HG03280 (cell line): ENCODE data around the gene TAF1C.
"Not testable (repeated sequence)": the region's sequence is repeated elsewhere in the genome, so short reads cannot be mapped to it uniquely, and the experiment has no call there.

ENCODE experiments used
- ATAC-seq: cut with Tn5 transposase; IDR thresholded peaks from one replicate; pipeline ENCODE4 v1.9.1; 2021; ENCODE audit warnings: mild to moderate bottlenecking, moderate library complexity; ENCODE audit not compliant: unreplicated experiment

TAF1C gene

GRCh38 chr16:84212631-84213030 is 25.8 kb upstream of the TAF1C start:
- ATAC-seq, result no peak

DNA sequence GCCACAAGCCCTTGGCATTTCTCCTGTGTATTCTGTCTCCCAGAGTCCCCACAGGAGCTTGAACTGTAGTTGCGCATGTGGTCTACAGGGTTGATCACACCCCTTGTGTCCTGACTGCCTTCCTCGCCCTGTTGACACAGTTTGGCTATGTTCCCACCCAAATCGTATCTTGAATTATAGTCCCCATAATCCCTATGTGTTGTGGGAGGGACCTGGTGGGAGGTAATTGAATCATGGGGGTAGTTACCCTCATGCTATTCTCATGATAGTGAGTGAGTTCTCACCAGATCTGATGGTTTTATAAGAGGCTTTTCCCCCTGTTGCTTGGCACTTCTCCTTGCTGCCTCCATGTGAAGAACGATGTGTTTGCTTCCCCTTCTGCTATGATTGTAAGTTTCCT is 25.3 kb upstream of the TAF1C start:
- ATAC-seq, result no peak

GRCh38 chr16:84209989-84210388 is 23.1 kb upstream of the TAF1C start:
- no peak for ATAC-seq

DNA sequence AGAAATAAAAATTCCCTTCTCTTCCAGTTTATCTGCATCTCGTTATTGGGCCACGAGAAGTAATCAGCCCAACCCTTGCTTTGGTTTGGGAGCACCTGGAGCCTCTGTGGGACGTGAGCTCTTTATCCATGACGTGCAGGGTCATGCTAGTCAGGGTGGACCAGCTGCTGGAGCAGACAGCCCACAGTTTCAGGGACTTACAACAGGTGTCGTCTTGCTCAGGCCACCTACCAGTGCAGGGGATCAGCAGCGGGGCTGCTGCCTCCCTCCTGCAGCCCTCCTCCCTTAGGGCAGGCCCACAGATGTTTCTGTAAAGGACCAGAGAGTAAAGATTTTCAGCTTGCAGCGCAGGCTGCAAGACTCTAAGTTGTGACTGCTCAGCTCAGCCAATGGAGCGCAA is 21.0 kb upstream of the TAF1C start:
- ATAC-seq, result no peak

DNA sequence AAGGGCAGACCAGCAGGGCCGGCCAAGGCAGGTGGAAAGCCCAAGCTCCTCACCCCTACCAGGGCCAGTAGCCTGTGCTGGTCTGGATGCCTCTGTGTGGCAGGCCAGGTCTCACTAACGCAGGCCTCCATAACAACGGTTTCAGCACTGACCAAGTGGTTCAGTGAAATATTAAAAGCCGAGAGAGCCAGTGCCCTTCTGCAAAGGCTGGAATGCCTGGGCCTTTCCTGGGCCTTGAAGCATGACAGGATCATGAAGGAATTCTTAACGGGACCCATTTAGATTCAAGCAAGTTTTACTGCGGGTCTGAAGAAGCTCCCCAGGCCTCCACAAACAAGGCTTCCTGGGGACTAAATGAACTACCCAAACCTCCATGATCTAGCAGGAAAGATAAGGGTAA is 20.4 kb upstream of the TAF1C start:
- no peak for ATAC-seq

- ATAC-seq, result no peak
Measured at GRCh38 chr16:84205976-84206691, 19.3 kb upstream of the TAF1C start.

GRCh38 chr16:84205123-84205522 is 18.3 kb upstream of the TAF1C start:
- ATAC-seq, result not testable (repeated sequence)

GRCh38 chr16:84204551-84204950 is 17.7 kb upstream of the TAF1C start:
- not testable (repeated sequence) for ATAC-seq

DNA sequence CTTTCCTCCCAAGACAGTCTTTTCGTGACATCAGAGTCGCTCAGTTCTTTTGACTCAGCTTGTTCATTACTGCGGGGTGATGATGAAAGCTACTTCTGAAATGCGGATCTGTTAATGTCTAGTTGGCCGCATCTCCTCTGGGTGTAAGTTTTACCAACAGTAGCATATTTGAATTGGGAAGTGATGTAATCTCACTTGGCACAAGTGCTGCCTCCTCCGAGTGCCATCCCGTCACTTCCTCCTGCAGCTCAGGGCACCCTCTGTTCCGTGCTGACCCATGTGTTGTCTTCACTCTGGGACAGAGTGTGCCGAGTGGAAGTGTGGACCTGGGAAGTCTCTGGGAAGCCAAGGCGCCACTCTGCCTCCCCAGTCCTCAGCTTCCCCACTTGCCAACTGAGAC is 13.0 kb upstream of the TAF1C start:
- no peak for ATAC-seq

DNA sequence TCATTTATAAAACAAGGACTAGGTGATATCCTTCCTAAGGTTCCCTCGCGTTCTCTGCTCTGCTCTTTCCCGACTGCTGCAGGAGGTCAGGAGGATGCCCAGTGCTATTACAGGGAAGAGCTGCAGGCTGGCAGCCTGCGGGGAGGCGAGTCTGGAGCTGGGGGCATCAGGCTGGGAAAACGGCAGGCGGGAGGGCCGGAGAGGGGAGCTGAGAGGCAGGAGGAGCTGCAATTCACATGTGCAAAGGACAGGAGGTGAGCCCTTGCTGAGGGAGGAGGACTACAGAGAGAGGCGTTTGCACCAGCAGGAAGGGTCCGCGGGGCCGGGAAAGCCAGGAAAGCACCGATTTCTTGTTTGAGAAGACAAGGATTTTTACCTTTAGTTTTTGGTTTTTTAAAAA is 12.2 kb upstream of the TAF1C start:
- ATAC-seq, result no peak

DNA sequence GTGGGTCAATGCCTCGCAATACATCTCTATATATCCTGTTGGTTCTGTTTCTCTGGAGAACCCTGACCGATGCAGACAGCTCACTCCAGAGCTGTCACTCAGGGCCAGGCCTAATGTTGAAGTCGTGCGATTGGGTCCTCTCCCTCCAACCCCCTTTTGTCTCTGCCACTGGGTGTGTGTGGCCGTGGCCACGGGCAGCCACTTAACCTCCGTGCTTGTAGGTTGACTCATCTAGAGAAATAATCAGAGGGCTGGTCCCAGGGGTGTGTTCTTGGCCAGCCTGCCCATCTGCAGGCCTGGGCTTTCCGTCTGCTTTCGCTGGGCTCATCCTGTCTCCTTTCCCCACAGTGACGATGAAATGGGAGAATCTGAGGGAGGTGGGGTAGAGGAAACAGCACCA is 11.5 kb upstream of the TAF1C start:
- no peak for ATAC-seq

DNA sequence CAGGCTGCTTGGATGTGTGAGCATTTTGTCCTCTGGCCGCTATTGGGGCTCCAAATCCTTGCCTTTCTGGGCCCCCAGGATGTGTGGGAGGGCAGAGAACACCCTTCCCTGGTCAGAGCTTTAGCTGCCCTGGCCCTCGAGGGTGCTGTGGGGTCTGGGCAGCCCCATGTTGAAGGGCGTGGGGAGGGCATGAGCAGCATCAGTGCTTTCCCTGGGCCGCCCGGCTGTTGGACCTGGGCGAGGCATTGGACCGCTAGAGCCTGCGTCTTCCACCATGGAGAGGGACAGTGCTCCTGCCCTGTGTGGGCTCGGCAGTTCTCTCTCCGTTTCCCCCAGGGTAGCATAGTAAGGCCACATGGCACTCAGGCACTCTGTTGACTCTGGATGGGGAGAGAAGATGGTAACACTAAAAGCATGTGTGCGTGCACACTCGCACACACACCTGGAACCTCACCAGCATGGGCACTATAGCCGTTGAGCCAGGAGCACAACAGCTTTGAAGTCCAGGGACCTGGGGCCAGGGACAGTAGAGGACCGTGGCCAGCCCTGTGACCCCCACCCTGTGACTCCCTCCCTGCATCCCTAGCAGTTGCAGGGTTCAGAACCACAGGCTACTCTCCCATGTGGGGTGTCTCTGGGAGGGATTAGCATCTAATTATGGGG is 10.7 kb upstream of the TAF1C start:
- no peak for ATAC-seq

- no peak for ATAC-seq
Measured at GRCh38 chr16:84196727-84197394, 10.0 kb upstream of the TAF1C start.

- no peak for ATAC-seq
Measured at GRCh38 chr16:84196101-84196500, 9.2 kb upstream of the TAF1C start.

DNA sequence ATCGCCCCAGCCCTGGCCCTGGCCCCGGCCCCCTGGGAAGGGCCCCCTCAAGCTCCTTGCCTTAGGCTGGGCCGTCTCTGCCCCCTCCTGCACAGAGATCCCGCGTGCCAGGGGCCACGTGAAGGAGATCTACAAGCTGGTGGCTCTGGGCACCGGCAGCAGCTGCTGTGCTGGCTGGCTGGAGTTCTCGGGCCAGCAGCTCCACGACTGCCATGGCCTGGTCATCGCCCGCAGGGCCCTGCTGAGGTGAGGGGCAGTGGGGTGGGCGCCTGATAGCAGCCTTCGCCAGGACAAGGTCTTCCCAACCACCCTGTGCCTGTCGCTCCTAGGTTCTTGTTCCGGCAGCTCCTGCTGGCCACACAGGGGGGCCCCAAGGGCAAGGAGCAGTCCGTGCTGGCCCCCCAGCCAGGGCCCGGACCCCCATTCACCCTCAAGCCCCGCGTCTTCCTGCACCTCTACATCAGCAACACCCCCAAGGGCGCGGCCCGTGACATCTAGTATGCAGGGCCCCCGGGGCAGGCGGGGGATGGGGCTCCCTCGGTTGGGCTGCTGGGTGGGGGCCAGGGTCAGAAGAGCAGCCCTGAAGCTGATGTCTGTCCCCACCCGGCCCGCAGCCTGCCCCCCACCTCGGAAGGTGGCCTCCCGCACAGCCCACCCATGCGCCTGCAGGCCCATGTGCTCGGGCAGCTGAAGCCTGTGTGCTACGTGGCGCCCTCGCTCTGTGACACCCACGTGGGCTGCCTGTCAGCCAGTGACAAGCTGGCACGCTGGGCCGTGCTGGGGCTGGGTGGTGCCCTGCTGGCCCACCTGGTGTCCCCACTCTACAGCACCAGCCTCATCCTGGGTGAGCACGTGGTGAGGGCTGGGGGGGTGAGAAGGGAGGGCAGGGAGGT is 8.6 kb upstream of the TAF1C start:
- ATAC-seq, result no peak

- ATAC-seq, result no peak
Measured at GRCh38 chr16:84194470-84195200, 7.8 kb upstream of the TAF1C start.

GRCh38 chr16:84194018-84194417 is 7.2 kb upstream of the TAF1C start:
- no peak for ATAC-seq

- no peak for ATAC-seq
Measured at GRCh38 chr16:84193480-84193879, 6.6 kb upstream of the TAF1C start.

DNA sequence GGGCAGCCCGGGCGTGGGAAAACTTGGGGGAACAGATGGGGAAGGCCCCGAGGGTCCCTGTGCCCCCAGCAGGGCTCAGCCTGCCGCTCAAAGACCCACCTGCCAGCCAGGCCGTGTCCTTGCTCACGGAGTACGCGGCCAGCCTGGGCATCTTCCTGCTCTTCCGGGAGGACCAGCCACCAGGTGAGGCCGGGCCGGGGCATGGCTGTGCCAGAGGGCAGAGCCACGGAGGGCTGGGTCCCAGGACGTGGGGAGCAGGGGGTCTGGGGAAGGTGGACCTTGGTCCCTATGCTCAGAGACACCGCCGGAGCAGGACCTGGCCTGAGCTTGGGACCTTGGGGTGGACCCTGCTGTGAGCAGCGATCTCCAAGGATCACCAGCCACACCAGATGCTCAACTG is 4.6 kb upstream of the TAF1C start:
- no peak for ATAC-seq

DNA sequence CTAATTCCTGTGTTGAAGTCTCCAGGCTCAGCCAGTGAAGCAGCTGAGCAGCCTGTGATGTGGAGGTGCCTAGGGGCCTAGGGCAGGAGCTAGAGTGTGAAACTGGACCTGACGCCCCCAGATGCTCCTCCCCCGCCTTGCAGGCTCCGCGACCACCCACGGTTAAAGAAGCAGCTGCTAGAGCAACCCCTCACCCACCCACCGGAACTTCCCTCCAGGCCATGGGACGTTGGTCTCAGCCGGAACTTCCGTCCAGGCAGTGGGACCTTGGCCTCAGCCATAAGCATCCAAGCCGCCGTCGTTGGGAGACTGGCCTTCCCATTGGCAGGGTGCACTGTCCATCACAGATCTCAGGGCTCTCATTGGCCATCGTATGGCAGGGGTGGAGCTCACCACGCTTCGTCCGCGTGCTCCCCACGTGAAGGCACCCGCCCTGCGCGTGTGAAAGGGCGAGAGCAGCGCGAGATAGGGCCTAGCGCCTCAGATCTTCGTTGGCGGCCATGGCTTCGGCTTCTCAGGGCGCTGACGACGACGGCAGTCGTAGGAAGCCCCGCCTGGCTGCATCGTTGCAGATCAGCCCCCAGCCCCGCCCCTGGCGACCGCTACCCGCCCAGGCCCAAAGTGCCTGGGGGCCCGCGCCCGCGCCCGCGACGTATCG is 4.0 kb upstream of the TAF1C start, which contains the start of gene ADAD2:
Gene ADAD2 (plus strand): TSS at position 427 of the 658 bp plus-strand sequence. CDS start 74 bp downstream, at position 501.
- ATAC-seq, result no peak
